HEK293T (cell line): ENCODE data around the gene ARHGAP6.

ENCODE experiments used
- BHLHE40 ChIP-seq: fragments of 450-650 bp; IDR thresholded peaks from 2 replicates; pipeline ENCODE4 v1.6.1; 2016; ENCODE audit warnings: mild to moderate bottlenecking, moderate library complexity, borderline replicate concordance
- FOXK2 ChIP-seq: fragments of 450-650 bp; IDR thresholded peaks from 2 replicates; pipeline ENCODE4 v1.6.1; 2016; ENCODE audit warnings: mild to moderate bottlenecking
- FOXM1 ChIP-seq: fragments of 450-650 bp; IDR thresholded peaks from 2 replicates; pipeline ENCODE4 v1.6.1; 2017; ENCODE audit warnings: mild to moderate bottlenecking, borderline replicate concordance
- SUZ12 ChIP-seq: fragments of 450-650 bp; IDR thresholded peaks from 2 replicates; pipeline ENCODE4 v1.6.1; 2016; ENCODE audit warnings: mild to moderate bottlenecking
- ZNF384 ChIP-seq: fragments of 450-650 bp; IDR thresholded peaks from 2 replicates; pipeline ENCODE4 v1.6.1; 2016

DNA sequence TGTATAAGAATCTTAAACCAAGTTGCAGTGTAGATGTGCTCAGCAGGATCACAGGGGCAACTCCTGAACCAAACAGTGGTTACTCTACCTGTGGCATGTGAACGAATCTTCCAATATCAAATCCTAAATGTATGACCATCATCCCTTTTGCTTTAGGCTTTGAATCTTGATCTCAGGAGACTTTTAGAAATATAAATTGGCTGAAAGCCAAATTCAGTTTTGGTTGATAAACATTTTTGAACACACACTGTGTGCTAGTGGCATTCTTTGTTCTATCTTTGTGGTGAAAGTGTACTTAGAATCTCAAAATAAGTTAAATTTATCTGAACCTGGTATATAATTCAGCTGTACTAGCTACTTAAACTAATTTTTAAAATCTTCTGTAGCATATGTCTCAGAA, 4.6 kb upstream of the ARHGAP6 start:
- TF ChIP-seq SUZ12: no peak
- TF ChIP-seq FOXM1: no peak
- TF ChIP-seq FOXK2: no peak
- TF ChIP-seq BHLHE40: no peak
- no peak for TF ChIP-seq ZNF384
